Liver (tissue), 9 donors: ENCODE measurements around the gene MAP2K4. TPM values are rescaled to one million over a fixed set of nuclear protein-coding genes. Genes with fewer than 3 reads are reported as not detected.

Experiments used
- DNase-seq: peaks from one replicate; pipeline ENCODE4 v3.0.0-alpha.2; 2017; ENCODE audit warnings: low spot score
- H3K27ac ChIP-seq, 2 donors: one replicate each; pipeline ENCODE4 v1.7.0; 2013; ENCODE audit warnings: inconsistent platforms in 2 of 2, low read length in 2 of 2, control low read depth in 1 of 2, low read depth in 1 of 2, mild to moderate bottlenecking in 1 of 2
- H3K27me3 ChIP-seq, 4 donors: one replicate each; pipeline versions ENCODE4 v1.6.1 to v1.7.0; 2013; ENCODE audit warnings: low read length in 3 of 4, inconsistent platforms in 1 of 4, mild to moderate bottlenecking in 1 of 4, moderate library complexity in 1 of 4; ENCODE audit not compliant: control insufficient read depth in 4 of 4, insufficient read depth in 4 of 4
- H3K36me3 ChIP-seq, 4 donors: one replicate each; pipeline versions ENCODE4 v1.6.1 to v1.7.0; 2013; ENCODE audit warnings: low read length in 3 of 4, mild to moderate bottlenecking in 3 of 4, low read depth in 1 of 4, moderate library complexity in 1 of 4; ENCODE audit not compliant: control insufficient read depth in 4 of 4, insufficient read depth in 3 of 4
- H3K4me1 ChIP-seq, 4 donors: one replicate each; pipeline versions ENCODE4 v1.6.1 to v1.7.0; 2013; ENCODE audit warnings: low read length in 3 of 4, mild to moderate bottlenecking in 3 of 4, moderate library complexity in 1 of 4; ENCODE audit not compliant: control insufficient read depth in 4 of 4, insufficient read depth in 4 of 4
- H3K4me3 ChIP-seq, 3 donors: one replicate each; pipeline versions ENCODE4 v1.6.1 to v1.7.0; 2013; ENCODE audit warnings: low read length in 3 of 3, control low read depth in 1 of 3, low read depth in 1 of 3, mild to moderate bottlenecking in 1 of 3
- H3K9ac ChIP-seq, 2 donors: one replicate each; pipeline ENCODE4 v1.7.0; 2013; ENCODE audit warnings: low read length in 2 of 2, mild to moderate bottlenecking in 2 of 2, moderate library complexity in 2 of 2, control low read depth in 1 of 2, low read depth in 1 of 2
- H3K9me3 ChIP-seq, 4 donors: one replicate each; pipeline versions ENCODE4 v1.6.1 to v1.7.0; 2013; ENCODE audit warnings: low read length in 3 of 4; ENCODE audit not compliant: control insufficient read depth in 4 of 4
- CTCF ChIP-seq: fragments of 150-350 bp; IDR thresholded peaks from 2 replicates; pipeline ENCODE4 v1.5.1; 2017; ENCODE audit warnings: improper control_type of control experiment, low read depth, low read length; ENCODE audit not compliant: missing input control
- EGR1 ChIP-seq, 2 donors: IDR thresholded peaks; 2 replicates each; pipeline ENCODE4 v1.6.1; 2016 to 2018; ENCODE audit warnings: antibody characterized with exemption in 2 of 2, low read depth in 2 of 2
- FOXA1 ChIP-seq: IDR thresholded peaks from 2 replicates; pipeline ENCODE4 v1.6.1; 2016; ENCODE audit warnings: antibody characterized with exemption
- FOXA2 ChIP-seq: IDR thresholded peaks from 2 replicates; pipeline ENCODE4 v1.6.1; 2016; ENCODE audit warnings: antibody characterized with exemption
- GABPA ChIP-seq, 2 donors: IDR thresholded peaks in 1 of 2; conservative IDR thresholded peaks in 1 of 2; 2 replicates each; pipeline ENCODE4 v1.6.1; 2016; ENCODE audit warnings: antibody characterized with exemption in 2 of 2, mild to moderate bottlenecking in 1 of 2, moderate library complexity in 1 of 2
- HNF4A ChIP-seq, 2 donors: conservative IDR thresholded peaks; 2 replicates each; pipeline ENCODE4 v1.6.1; 2016; ENCODE audit warnings: antibody characterized with exemption in 2 of 2, mild to moderate bottlenecking in 2 of 2
- HNF4G ChIP-seq: IDR thresholded peaks from 2 replicates; pipeline ENCODE4 v1.6.1; 2016; ENCODE audit warnings: antibody characterized with exemption
- JUND ChIP-seq, 2 donors: IDR thresholded peaks; 2 replicates each; pipeline ENCODE4 v1.6.1; 2016; ENCODE audit warnings: antibody characterized with exemption in 2 of 2
- MAX ChIP-seq: IDR thresholded peaks from 2 replicates; pipeline ENCODE4 v1.6.1; 2016; ENCODE audit warnings: antibody characterized with exemption
- NR2F2 ChIP-seq: IDR thresholded peaks from 2 replicates; pipeline ENCODE4 v1.6.1; 2016; ENCODE audit warnings: antibody characterized with exemption
- RAD21 ChIP-seq, 2 donors: IDR thresholded peaks; 2 replicates each; pipeline ENCODE4 v1.6.1; 2016; ENCODE audit warnings: antibody characterized with exemption in 2 of 2, mild to moderate bottlenecking in 2 of 2
- REST ChIP-seq: IDR thresholded peaks from 2 replicates; pipeline ENCODE4 v1.6.1; 2016; ENCODE audit warnings: antibody characterized with exemption, mild to moderate bottlenecking
- RXRA ChIP-seq, 2 donors: IDR thresholded peaks; 2 replicates each; pipeline ENCODE4 v1.6.1; 2017 to 2018; ENCODE audit warnings: antibody characterized with exemption in 2 of 2, mild to moderate bottlenecking in 1 of 2
- SP1 ChIP-seq: IDR thresholded peaks from 2 replicates; pipeline ENCODE4 v1.6.1; 2018; ENCODE audit warnings: antibody characterized with exemption, mild to moderate bottlenecking
- YY1 ChIP-seq: IDR thresholded peaks from 2 replicates; pipeline ENCODE4 v1.6.1; 2016; ENCODE audit warnings: antibody characterized with exemption, mild to moderate bottlenecking
- ZBTB33 ChIP-seq: IDR thresholded peaks from 2 replicates; pipeline ENCODE4 v1.6.1; 2016; ENCODE audit warnings: antibody characterized with exemption
- WGBS: extraction: QIAGEN DNeasy Blood & Tissue Kit; methylation state at CpG from one replicate; pipeline ENCODE4 v1.1.7; 2013; 5-methylcytosine and 5-hydroxymethylcytosine counted together
- polyA plus RNA-seq, 2 donors: library from polyadenylated mRNA; stranded (reverse) in 1 of 2; unstranded in 1 of 2; fragments of 200-250 nt in 1 of 2; fragments of >200 nt in 1 of 2; fragmentation: Nextera tagmentation in 1 of 2; extraction: Ambion mirVana in 1 of 2; gene quantifications; one replicate each; pipeline versions ENCODE4 v1.2.1 to v1.2.3, GENCODE V29; 2013 to 2015
- total RNA-seq, 2 donors: library from RNA; depleted of rRNA; stranded (reverse); fragments of >200 nt; gene quantifications; one replicate each; pipeline ENCODE4 v1.2.3, GENCODE V29; 2014
- TF ChIP-seq, protein P1 (sequence below): IDR thresholded peaks from 2 replicates; pipeline ENCODE4 v1.6.1; 2016; ENCODE audit warnings: antibody characterized with exemption
- donor health status: healthy.
- donor health status: healthy.
- donor health status: healthy.
- donor health status: healthy.
- donor health status: healthy.

The MAP2K4 gene
- total and polyA plus RNA-seq, 4 donors: 9.2 to 23.8 (median 14.7) TPM

DNA sequence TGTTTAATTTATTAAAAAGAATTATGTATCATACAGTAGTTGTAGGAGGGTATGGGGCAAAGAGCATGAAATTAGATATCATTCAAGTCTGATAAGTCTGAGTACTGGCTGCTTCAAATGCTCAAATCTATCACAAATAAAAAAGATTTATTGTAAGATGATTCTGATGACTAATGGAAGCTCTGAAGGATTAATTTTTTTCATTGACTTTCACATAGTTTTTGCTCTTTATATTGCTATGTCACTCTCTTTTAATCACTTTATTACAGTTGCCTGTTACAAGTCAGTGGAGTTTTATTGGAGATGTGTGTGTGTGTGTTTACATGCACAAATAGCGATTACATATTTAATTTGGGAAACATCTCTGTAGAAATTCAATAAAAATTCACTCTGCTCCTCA, 15.0 kb downstream of the MAP2K4 start (continued):
- no peak for TF ChIP-seq ZBTB33
- TF ChIP-seq HNF4G: no peak
- TF ChIP-seq FOXA1: no peak
- no peak for TF ChIP-seq MAX

DNA sequence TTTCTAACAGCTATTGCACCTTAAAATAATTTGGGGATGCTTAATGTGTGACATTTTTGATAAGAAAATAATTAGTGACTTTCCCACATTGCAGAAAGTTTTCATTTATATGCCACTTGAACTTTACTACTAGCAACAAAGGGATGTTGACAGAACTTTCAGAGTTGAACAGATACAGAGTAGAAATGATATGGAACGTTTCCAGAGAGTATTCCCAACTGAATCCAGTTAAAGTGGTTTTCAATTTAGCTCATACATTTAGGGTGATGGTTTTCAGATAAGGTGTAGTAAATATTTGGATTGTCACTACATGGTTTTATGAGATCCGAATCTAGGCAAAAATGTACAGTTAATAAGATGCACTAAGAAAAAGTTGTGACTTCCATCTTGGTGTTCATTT, 17.3 kb downstream of the MAP2K4 start:
- no peak overlapping the region for H3K9ac ChIP-seq

GRCh38 chr17:12040478-12040877, 19.8 kb downstream of the MAP2K4 start:
- Histone ChIP-seq H3K4me3 (no peak overlapping the region), H3K27me3 (no peaks in the 10 kb centered on the region), H3K9me3 (no peaks in the 10 kb centered on the region), H3K36me3 (no peaks in the 10 kb centered on the region), H3K9ac (no peak overlapping the region), H3K4me1 (peaks cover 0 to 12% (median 6%) of the 10 kb centered on the region in 4 donors), H3K27ac (no peak overlapping the region)
- no peak for DNase-seq
- 90% methylated on average over 3 of the region's 3 CpGs for WGBS
- TF ChIP-seq REST (no peak), RAD21 (IDR thresholded peaks at IDR 0.05) (no peak), RXRA (IDR thresholded peaks at IDR 0.05) (no peak), ZBTB33 (no peak), SP1 (no peak), HNF4A (conservative IDR thresholded peaks at IDR 0.05) (no peak), YY1 (no peak), HNF4G (no peak), NR2F2 (no peak), FOXA1 (no peak), FOXA2 (no peak), MAX (no peak), JUND (IDR thresholded peaks at IDR 0.05) (no peak)
- TF ChIP-seq, protein P1, sequence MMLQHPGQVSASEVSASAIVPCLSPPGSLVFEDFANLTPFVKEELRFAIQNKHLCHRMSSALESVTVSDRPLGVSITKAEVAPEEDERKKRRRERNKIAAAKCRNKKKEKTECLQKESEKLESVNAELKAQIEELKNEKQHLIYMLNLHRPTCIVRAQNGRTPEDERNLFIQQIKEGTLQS: no peak

More for the DNA sequence above, 17.3 kb downstream of the MAP2K4 start:
- no peak overlapping the region for H3K4me3 ChIP-seq
- WGBS: 29% methylated on average over 2 of the region's 2 CpGs
- no peaks in the 10 kb centered on the region for H3K27me3 ChIP-seq
- DNase-seq: no peak
- no peak for TF ChIP-seq CTCF
- TF ChIP-seq FOXA2: peak; percentile 27
- TF ChIP-seq EGR1 (IDR thresholded peaks at IDR 0.05; ENCODE audit: low read depth in 2 of 2): no peak
- no peak for TF ChIP-seq SP1
- TF ChIP-seq HNF4A (conservative IDR thresholded peaks at IDR 0.05): peak; percentile 36 to 42
- TF ChIP-seq GABPA (IDR thresholded peaks at IDR 0.05 in 1 of 2, conservative IDR thresholded peaks at IDR 0.05 in 1 of 2): no peak
- H3K27ac ChIP-seq: no peak overlapping the region
- H3K9me3 ChIP-seq: no peaks in the 10 kb centered on the region
- peaks cover 0 to 21% (median 13%) of the 10 kb centered on the region in 4 donors for H3K4me1 ChIP-seq
- no peaks in the 10 kb centered on the region for H3K36me3 ChIP-seq
